PFSK-1 (cell line): ENCODE data around the gene TGM4.

Source experiments
- POLR2AphosphoS5 ChIP-seq: IDR thresholded peaks from 2 replicates; pipeline ENCODE4 v1.6.1; 2012; ENCODE audit warnings: low read depth, mild to moderate bottlenecking, control low read depth, low read length, moderate library complexity
- TAF1 ChIP-seq: IDR thresholded peaks from 2 replicates; pipeline ENCODE4 v1.6.1; 2012; ENCODE audit warnings: low read length, control low read depth, borderline replicate concordance; ENCODE audit not compliant: insufficient read depth
- TF ChIP-seq, protein P1 (sequence below), 2 experiments: IDR thresholded peaks; 2 replicates each; pipeline versions ENCODE4 v1.6.1 to v1.8.0; 2011 to 2012; ENCODE audit warnings: low read depth in 2 of 2, low read length in 2 of 2, control low read depth in 1 of 2, inconsistent platforms in 1 of 2, mild to moderate bottlenecking in 1 of 2, moderate library complexity in 1 of 2; ENCODE audit not compliant: insufficient read depth in 1 of 2

DNA sequence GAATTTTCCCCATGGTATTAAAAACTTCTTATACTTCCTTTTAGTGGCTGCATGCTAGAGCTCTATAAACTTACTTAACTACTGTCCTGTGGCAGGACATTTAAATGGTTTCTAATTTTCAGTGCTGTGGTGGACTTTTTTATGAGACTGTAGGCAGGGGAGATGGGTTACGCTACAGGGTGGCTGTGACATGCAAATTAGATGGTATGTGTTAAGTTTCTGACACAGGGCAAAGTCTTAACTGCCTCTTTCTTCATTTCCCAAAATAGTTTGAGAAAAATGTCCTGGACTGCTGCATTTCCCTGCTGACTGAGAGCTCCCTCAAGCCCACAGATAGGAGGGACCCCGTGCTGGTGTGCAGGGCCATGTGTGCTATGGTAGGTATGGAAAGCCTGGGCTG is 22.0 kb downstream of the TGM4 start:
- TF ChIP-seq, protein P1, sequence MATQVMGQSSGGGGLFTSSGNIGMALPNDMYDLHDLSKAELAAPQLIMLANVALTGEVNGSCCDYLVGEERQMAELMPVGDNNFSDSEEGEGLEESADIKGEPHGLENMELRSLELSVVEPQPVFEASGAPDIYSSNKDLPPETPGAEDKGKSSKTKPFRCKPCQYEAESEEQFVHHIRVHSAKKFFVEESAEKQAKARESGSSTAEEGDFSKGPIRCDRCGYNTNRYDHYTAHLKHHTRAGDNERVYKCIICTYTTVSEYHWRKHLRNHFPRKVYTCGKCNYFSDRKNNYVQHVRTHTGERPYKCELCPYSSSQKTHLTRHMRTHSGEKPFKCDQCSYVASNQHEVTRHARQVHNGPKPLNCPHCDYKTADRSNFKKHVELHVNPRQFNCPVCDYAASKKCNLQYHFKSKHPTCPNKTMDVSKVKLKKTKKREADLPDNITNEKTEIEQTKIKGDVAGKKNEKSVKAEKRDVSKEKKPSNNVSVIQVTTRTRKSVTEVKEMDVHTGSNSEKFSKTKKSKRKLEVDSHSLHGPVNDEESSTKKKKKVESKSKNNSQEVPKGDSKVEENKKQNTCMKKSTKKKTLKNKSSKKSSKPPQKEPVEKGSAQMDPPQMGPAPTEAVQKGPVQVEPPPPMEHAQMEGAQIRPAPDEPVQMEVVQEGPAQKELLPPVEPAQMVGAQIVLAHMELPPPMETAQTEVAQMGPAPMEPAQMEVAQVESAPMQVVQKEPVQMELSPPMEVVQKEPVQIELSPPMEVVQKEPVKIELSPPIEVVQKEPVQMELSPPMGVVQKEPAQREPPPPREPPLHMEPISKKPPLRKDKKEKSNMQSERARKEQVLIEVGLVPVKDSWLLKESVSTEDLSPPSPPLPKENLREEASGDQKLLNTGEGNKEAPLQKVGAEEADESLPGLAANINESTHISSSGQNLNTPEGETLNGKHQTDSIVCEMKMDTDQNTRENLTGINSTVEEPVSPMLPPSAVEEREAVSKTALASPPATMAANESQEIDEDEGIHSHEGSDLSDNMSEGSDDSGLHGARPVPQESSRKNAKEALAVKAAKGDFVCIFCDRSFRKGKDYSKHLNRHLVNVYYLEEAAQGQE (IDR thresholded peaks at IDR 0.05; ENCODE audit: insufficient read depth in 1 of 2, low read depth in 2 of 2, low read length in 2 of 2), result no peak
- TF ChIP-seq POLR2AphosphoS5 (no peak), TAF1 (no peak)
